Smooth muscle cell (in vitro differentiated cells): ENCODE measurements around the gene ADGRF5. TPM values are rescaled to one million over a fixed set of nuclear protein-coding genes. Genes with fewer than 3 reads are reported as not detected.

Experiments used
- DNase-seq: peaks from one replicate; lab custom pipeline; 2025; ENCODE audit not compliant: unreplicated experiment; lab: John Stamatoyannopoulos, UW
- H2AFZ ChIP-seq: fragments of 200-600 bp; sonication (generic); 2 replicates; pipeline ENCODE4 v1.6.0; 2016; ENCODE audit warnings: antibody characterized with exemption, low read depth, mild to moderate bottlenecking
- H3F3A ChIP-seq: fragments of 200-600 bp; sonication (generic); 2 replicates; pipeline ENCODE4 v1.6.0; 2017; ENCODE audit warnings: antibody characterized with exemption, low read depth
- H3K27ac ChIP-seq: fragments of 200-600 bp; sonication (generic); 2 replicates; pipeline ENCODE4 v1.5.1; 2016; ENCODE audit warnings: low read depth, mild to moderate bottlenecking
- H3K27me3 ChIP-seq: fragments of 200-600 bp; sonication (generic); 2 replicates; pipeline ENCODE4 v1.6.1; 2016; ENCODE audit warnings: low read depth, mild to moderate bottlenecking
- H3K36me3 ChIP-seq: fragments of 200-600 bp; sonication (generic); 2 replicates; pipeline ENCODE4 v1.5.1; 2016; ENCODE audit warnings: low read depth
- H3K4me1 ChIP-seq: fragments of 200-600 bp; sonication (generic); 2 replicates; pipeline ENCODE4 v1.5.1; 2016; ENCODE audit warnings: low read depth
- H3K4me2 ChIP-seq: fragments of 200-600 bp; sonication (generic); 2 replicates; pipeline ENCODE4 v1.6.0; 2016; ENCODE audit warnings: mild to moderate bottlenecking
- H3K4me3 ChIP-seq: fragments of 200-600 bp; sonication (generic); 2 replicates; pipeline ENCODE4 v1.5.1; 2016; ENCODE audit warnings: mild to moderate bottlenecking
- H3K79me2 ChIP-seq: fragments of 200-600 bp; sonication (generic); 2 replicates; pipeline ENCODE4 v1.6.0; 2016; ENCODE audit warnings: low read depth, mild to moderate bottlenecking
- H3K9ac ChIP-seq: fragments of 200-600 bp; sonication (generic); 2 replicates; pipeline ENCODE4 v1.6.0; 2016; ENCODE audit warnings: low read depth
- H3K9me3 ChIP-seq: fragments of 200-600 bp; sonication (generic); replicated peaks from 2 replicates; pipeline ENCODE4 v1.5.1; 2016; ENCODE audit warnings: low read depth
- H4K20me1 ChIP-seq: fragments of 200-600 bp; sonication (generic); 2 replicates; pipeline ENCODE4 v1.6.0; 2016; ENCODE audit warnings: low read depth
- CTCF ChIP-seq: fragments of 200-600 bp; sonication (generic); IDR thresholded peaks from 2 replicates; pipeline ENCODE4 v1.5.1; 2017; ENCODE audit warnings: borderline replicate concordance, mild to moderate bottlenecking, antibody characterized with exemption; ENCODE audit not compliant: insufficient read depth, poor library complexity, severe bottlenecking
- WGBS: methylation state at CpG from one replicate; pipeline ENCODE4 v1.1.7; 2016; ENCODE audit warnings: low lambda C conversion rate; 5-methylcytosine and 5-hydroxymethylcytosine counted together
- polyA plus RNA-seq: library from polyadenylated mRNA; unstranded; fragments of >200 nt; fragmentation: Nextera tagmentation; extraction: Ambion mirVana; gene quantifications from 2 replicates; pipeline ENCODE4 v1.2.1, GENCODE V29; 2016
- total RNA-seq: library from RNA; depleted of rRNA; stranded (reverse); fragments of >200 nt; gene quantifications from 2 replicates; pipeline ENCODE4 v1.2.3, GENCODE V29; 2014

Gene ADGRF5
- total and polyA plus RNA-seq, 2 experiments from 2014 or later, result 0.13 TPM; not detected in 1

DNA sequence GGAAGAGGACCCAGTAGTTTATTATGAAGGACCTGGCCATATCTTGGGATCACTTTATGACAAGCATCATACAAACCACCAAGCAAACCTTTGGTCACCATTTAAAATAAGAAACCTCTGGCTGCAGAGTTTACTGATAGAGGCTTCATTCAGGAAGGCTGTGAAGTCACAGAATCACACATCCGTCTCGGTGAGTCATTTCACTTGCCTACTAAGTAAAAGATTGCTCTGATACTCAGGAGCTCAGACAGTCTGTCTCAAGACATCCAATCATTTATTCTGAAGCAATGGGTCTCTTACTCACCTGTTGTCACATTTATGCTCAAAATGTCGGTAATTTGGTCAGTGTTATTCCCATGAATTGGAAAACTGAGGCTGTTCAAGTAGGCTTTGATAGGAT is 33.7 kb downstream of the ADGRF5 start:
- no peak overlapping the region for H3K4me3 ChIP-seq
- H3K4me1 ChIP-seq, result no peaks in the 10 kb centered on the region
- H4K20me1 ChIP-seq, result no peaks in the 10 kb centered on the region
- H2AFZ ChIP-seq, result no peak overlapping the region
- H3K4me2 ChIP-seq, result peak overlapping the region; percentile 27
- DNase-seq, result no peak
- TF ChIP-seq CTCF, result no peak
- 15% methylated on average over 3 of the region's 3 CpGs for WGBS
- H3K9me3 ChIP-seq, result no peaks in the 10 kb centered on the region
- H3K36me3 ChIP-seq, result no peaks in the 10 kb centered on the region
- H3K27me3 ChIP-seq, result no peaks in the 10 kb centered on the region
- H3K79me2 ChIP-seq, result no peaks in the 10 kb centered on the region
- no peaks in the 10 kb centered on the region for H3F3A ChIP-seq
- H3K9ac ChIP-seq, result peak overlapping the region; percentile 34
- H3K27ac ChIP-seq, result peak overlapping the region; percentile 89

DNA sequence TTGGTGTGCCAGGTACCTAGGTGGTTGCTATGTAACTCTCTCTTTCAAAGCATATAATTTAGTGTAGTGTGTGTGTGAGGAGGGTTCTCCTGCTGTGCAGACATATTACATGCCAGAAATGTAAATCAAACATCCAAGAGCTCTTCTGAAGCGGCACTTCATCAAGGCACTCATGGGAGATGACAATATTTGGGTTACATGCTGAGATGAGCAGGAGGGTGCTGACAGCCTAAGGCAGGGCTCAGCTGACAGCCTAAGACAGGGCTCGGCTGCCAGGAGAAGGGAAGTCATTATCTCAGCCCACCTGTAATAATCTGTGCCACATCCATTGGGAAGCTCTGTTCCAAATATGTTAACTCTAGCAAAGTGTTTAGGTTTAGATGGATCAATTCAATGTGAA is 39.1 kb downstream of the ADGRF5 start:
- WGBS, result 92% methylated on average over 2 of the region's 2 CpGs

DNA sequence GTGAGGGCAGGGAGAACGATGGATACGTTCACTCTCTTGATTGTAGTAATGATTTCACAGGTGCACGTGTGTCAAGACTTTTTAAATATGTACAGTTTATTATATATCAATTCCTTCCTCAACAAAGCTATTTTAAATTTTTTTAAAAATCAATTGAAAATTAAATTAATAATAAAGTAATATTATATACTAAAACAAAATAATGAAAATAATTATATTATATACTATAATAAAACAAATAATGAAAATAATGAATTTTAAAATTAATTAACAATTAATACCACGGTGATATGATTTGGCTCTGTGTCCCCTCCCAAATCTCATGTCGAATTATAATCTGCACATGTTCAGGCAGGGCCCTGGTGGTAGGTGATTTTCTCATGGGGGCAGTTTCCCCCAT is 42.7 kb downstream of the ADGRF5 start:
- Histone ChIP-seq H4K20me1 (no peaks in the 10 kb centered on the region), H3F3A (no peaks in the 10 kb centered on the region), H3K4me2 (no peak overlapping the region), H3K27ac (no peak overlapping the region), H3K36me3 (no peaks in the 10 kb centered on the region), H3K4me1 (no peaks in the 10 kb centered on the region), H3K27me3 (no peaks in the 10 kb centered on the region), H2AFZ (no peak overlapping the region), H3K4me3 (no peak overlapping the region), H3K79me2 (no peaks in the 10 kb centered on the region), H3K9me3 (no peaks in the 10 kb centered on the region), H3K9ac (no peak overlapping the region)
- TF ChIP-seq CTCF, result no peak
- DNase-seq, result no peak
- WGBS, result 93% methylated on average over 5 of the region's 5 CpGs

More for the DNA sequence above, 39.1 kb downstream of the ADGRF5 start:
- TF ChIP-seq CTCF, result no peak
- Histone ChIP-seq H3K27ac (no peak overlapping the region), H2AFZ (no peak overlapping the region), H3K4me2 (no peak overlapping the region), H4K20me1 (no peaks in the 10 kb centered on the region), H3K36me3 (no peaks in the 10 kb centered on the region), H3F3A (no peaks in the 10 kb centered on the region), H3K9me3 (no peaks in the 10 kb centered on the region), H3K4me1 (no peaks in the 10 kb centered on the region), H3K9ac (no peak overlapping the region), H3K4me3 (no peak overlapping the region), H3K79me2 (no peaks in the 10 kb centered on the region), H3K27me3 (no peaks in the 10 kb centered on the region)
- no peak for DNase-seq

- no peaks in the 10 kb centered on the region for H3F3A ChIP-seq
- H3K79me2 ChIP-seq, result no peaks in the 10 kb centered on the region
- no peaks in the 10 kb centered on the region for H3K9me3 ChIP-seq
- H2AFZ ChIP-seq, result no peak overlapping the region
- H3K4me2 ChIP-seq, result no peak overlapping the region
- H4K20me1 ChIP-seq, result no peaks in the 10 kb centered on the region
- no peaks in the 10 kb centered on the region for H3K4me1 ChIP-seq
- H3K9ac ChIP-seq, result no peak overlapping the region
- no peaks in the 10 kb centered on the region for H3K36me3 ChIP-seq
- 48% methylated on average over 4 of the region's 4 CpGs for WGBS
- no peak for TF ChIP-seq CTCF
- no peaks in the 10 kb centered on the region for H3K27me3 ChIP-seq
- no peak overlapping the region for H3K27ac ChIP-seq
- no peak overlapping the region for H3K4me3 ChIP-seq
- DNase-seq, result no peak
These were observed 45.6 kb downstream of the ADGRF5 start for GRCh38 chr6:46876126-46876525.
